Calu3 (cell line): Measurements from ENCODE around the gene DNAJB8. TPM values are rescaled to one million over a fixed set of nuclear protein-coding genes. Genes with fewer than 3 reads are reported as not detected.

ENCODE experiments used
- BruUV-seq: library from RNA; stranded (reverse); fragments of 400-500 nt; replicated peaks from 2 replicates; lab custom pipeline; 2021; lab: Mats Ljungman, UMichigan
- CTCF ChIA-PET: fragments of 300-600 bp; sonication (Branson Sonifier 250); formaldehyde crosslinking; loops from one replicate; lab custom pipeline; 2022; ENCODE audit warnings: antibody characterized with exemption; lab: Charles Lee
- DNase-seq: peaks from one replicate; pipeline ENCODE4 v3.0.0; 2022
- H3K27ac Mint-ChIP-seq: one replicate; pipeline ENCODE4 v1.8.0; 2022; ENCODE audit warnings: mixed read lengths; ENCODE audit not compliant: unreplicated experiment
- H3K27me3 Mint-ChIP-seq: one replicate; pipeline ENCODE4 v1.8.0; 2022; ENCODE audit warnings: mixed read lengths; ENCODE audit not compliant: unreplicated experiment
- H3K36me3 Mint-ChIP-seq: one replicate; pipeline ENCODE4 v1.8.0; 2022; ENCODE audit warnings: mild to moderate bottlenecking, moderate library complexity, mixed read lengths; ENCODE audit not compliant: insufficient read depth, unreplicated experiment
- H3K4me1 Mint-ChIP-seq: one replicate; pipeline ENCODE4 v1.8.0; 2022; ENCODE audit warnings: mild to moderate bottlenecking, low read depth, mixed read lengths; ENCODE audit not compliant: unreplicated experiment
- H3K4me3 Mint-ChIP-seq: one replicate; pipeline ENCODE4 v1.8.0; 2022; ENCODE audit warnings: mild to moderate bottlenecking, low read depth, moderate library complexity, mixed read lengths; ENCODE audit not compliant: unreplicated experiment
- H3K9me3 Mint-ChIP-seq: one replicate; pipeline ENCODE4 v1.8.0; 2022; ENCODE audit warnings: low read depth, mixed read lengths; ENCODE audit not compliant: unreplicated experiment
- CTCF ChIP-seq: fragments of 200-600 bp; IDR thresholded peaks from one replicate; pipeline ENCODE4 v1.8.0; 2022; ENCODE audit warnings: antibody characterized with exemption; ENCODE audit not compliant: unreplicated experiment
- intact Hi-C: fragments of 100-400 bp; cut with micrococcal nuclease; formaldehyde crosslinking; loops from one replicate; pipeline ENCODE4 v1.10.0; 2022; ENCODE audit not compliant: unreplicated experiment
- total RNA-seq: library from RNA; stranded (reverse); gene quantifications from 2 replicates; pipeline ENCODE4 v1.2.3, GENCODE V29; 2022

DNAJB8 gene
- total RNA-seq, 1 experiment from 2014 or later, result not detected

GRCh38 chr3:128488991-128489673, 22.4 kb upstream of the DNAJB8 start:
- CTCF ChIA-PET, result interaction anchor here (0.7 to 1.6 kb wide), 7 partner anchors 10 to 129 kb away, joined by 3 to 14 read pairs (median 4); no protein-coding TSS in a partner anchor
- Mint-ChIP-seq H3K9me3 (no peaks in the 10 kb centered on the region), H3K4me1 (no peaks in the 10 kb centered on the region), H3K4me3 (peak overlapping the region; percentile 96), H3K36me3 (peaks cover 43% of the 10 kb centered on the region), H3K27ac (peak overlapping the region; percentile 74), H3K27me3 (peaks cover 9% of the 10 kb centered on the region)
- no peak for TF ChIP-seq CTCF
- peak; percentile 82 for DNase-seq
- no TSS peak for BruUV-seq
- intact Hi-C loops, result no loop called here

GRCh38 chr3:128488636-128488990, 21.9 kb upstream of the DNAJB8 start:
- no peaks in the 10 kb centered on the region for H3K9me3 Mint-ChIP-seq
- peak overlapping the region; percentile 74 for H3K27ac Mint-ChIP-seq
- peaks cover 9% of the 10 kb centered on the region for H3K27me3 Mint-ChIP-seq
- no peak for TF ChIP-seq CTCF
- no peak for DNase-seq
- H3K36me3 Mint-ChIP-seq, result peaks cover 43% of the 10 kb centered on the region
- peak overlapping the region; percentile 96 for H3K4me3 Mint-ChIP-seq
- CTCF ChIA-PET, result interaction anchor here (1.6 kb wide), 1 partner anchor 62 kb away, joined by 14 read pairs; no protein-coding TSS in a partner anchor
- H3K4me1 Mint-ChIP-seq, result no peaks in the 10 kb centered on the region
- intact Hi-C loops, result no loop called here
- no TSS peak for BruUV-seq

GRCh38 chr3:128487813-128488635, 21.3 kb upstream of the DNAJB8 start:
- no peaks in the 10 kb centered on the region for H3K4me1 Mint-ChIP-seq
- intact Hi-C loops, result no loop called here
- peak; percentile 96 for DNase-seq
- H3K27me3 Mint-ChIP-seq, result peaks cover 9% of the 10 kb centered on the region
- no peaks in the 10 kb centered on the region for H3K9me3 Mint-ChIP-seq
- peak overlapping the region; percentile 74 for H3K27ac Mint-ChIP-seq
- BruUV-seq, result no TSS peak
- CTCF ChIA-PET, result interaction anchor here (0.6 kb wide), 1 partner anchor 66 kb away, joined by 3 read pairs; no protein-coding TSS in a partner anchor
- H3K36me3 Mint-ChIP-seq, result peaks cover 43% of the 10 kb centered on the region
- TF ChIP-seq CTCF, result no peak
- H3K4me3 Mint-ChIP-seq, result peak overlapping the region; percentile 96

GRCh38 chr3:128487538-128487812, 20.8 kb upstream of the DNAJB8 start:
- BruUV-seq, result no TSS peak
- intact Hi-C loops, result no loop called here
- DNase-seq, result no peak
- Mint-ChIP-seq H3K9me3 (no peaks in the 10 kb centered on the region), H3K27ac (peak overlapping the region; percentile 66), H3K4me1 (no peaks in the 10 kb centered on the region), H3K4me3 (peak overlapping the region; percentile 96), H3K36me3 (peaks cover 43% of the 10 kb centered on the region), H3K27me3 (peaks cover 9% of the 10 kb centered on the region)
- CTCF ChIA-PET, result interaction anchor here (0.6 kb wide), 1 partner anchor 66 kb away, joined by 3 read pairs; no protein-coding TSS in a partner anchor
- TF ChIP-seq CTCF, result no peak
